IPS-11a (cell line): ENCODE measurements around the gene MAF.
A peak's percentile ranks its signal among the peaks of the same experiment; 100 is the strongest.

ENCODE experiments used
- H3K4me3 ChIP-seq: one replicate; pipeline ENCODE4 v1.5.1; 2013; ENCODE audit warnings: low read depth, low read length, control low read depth

MAF gene

DNA sequence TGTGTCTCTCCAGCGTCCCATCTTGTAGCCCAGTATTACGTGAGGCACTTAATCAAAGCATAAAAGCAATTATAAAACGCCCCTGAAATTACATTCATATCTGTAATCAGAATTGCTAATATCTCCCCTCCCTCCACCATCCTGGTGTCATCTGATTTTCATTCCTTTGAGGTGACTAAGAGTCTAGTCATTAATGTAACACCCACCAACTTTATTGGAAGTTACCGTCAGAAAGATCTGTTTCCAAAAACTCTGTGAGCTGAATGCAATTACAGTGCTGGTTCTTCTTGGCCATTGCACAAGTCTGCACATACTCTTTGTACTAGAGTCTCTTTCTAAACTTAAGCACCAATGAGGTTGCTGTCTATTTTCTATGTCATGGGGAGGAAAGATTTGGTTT is 12.5 kb upstream of the MAF start:
- no peak overlapping the region for H3K4me3 ChIP-seq

DNA sequence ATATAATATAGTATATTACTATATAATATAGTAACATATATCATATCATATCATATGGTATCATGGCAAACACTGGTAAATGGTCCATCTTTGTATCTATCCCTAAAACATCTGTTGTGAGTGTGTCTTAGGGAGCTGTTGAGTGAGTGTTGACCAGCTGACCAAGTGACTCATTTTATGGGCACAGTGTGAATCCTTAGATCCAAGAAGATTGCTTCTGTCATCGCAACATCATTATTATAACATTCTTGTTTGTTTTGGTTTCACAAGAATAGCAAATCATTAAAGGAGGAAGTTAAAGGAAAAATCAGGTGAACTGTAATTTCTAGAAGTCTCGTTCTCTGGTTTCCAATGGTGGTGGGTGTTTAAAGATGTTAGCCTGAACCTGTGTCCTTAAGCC is 11.7 kb upstream of the MAF start:
- H3K4me3 ChIP-seq, result no peak overlapping the region

DNA sequence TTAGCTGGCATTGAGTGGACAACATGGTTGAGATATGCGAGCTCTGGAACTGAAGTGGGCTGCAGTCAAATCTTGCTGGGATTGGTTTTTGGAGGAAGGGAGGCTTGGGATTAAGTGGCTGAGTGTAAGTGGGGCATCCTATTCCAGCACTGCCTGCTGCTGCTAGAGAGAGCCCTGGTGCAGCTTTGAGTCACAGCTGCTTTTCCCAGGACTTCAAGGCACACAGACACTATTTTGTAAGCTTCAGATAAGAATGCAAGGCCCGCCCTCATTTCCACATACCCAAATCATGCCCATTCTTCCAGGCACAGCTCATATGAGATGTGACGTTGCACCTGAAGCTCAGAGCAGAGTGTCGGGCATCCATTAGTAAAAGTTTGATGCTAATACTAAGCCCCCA is 10.2 kb upstream of the MAF start:
- no peak overlapping the region for H3K4me3 ChIP-seq

DNA sequence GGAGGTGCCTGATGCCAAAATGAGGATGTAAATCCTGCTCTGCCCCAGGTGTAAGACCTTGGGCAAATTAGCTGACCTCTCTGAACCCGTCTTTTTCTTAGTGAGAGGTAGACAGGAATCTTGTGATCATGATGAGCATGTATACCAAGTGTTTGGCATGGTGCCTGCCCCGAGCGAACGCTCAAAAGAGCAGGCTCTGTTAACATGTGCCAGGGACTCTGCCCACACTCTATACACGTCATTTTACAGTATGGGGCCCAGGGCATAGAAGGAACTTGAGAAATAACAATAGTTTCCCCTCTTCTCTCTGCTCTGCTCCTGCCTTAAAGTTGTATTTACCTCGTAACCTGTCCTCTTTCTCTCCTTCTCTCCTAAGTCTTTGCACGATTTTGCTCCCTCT is 9.3 kb upstream of the MAF start:
- no peak overlapping the region for H3K4me3 ChIP-seq

DNA sequence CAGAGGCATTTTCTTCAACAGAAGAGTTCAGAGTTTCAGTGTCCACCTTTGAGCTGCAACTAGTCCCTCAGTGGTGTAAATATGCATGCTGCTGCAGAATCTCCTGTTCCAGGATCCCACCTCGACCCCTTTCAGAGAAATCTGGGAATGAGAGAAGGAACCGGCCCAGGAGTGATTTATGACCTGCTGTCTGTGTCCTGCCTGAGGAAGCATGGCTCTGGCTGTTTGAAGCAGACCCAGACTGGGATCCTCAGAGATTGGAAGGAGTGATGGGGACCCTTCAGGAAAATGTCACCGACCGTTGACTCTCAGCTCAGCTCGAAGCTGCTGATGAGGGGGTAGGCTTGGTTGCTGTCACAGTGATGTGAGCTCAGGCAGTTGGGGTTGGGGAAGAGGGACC is 8.4 kb upstream of the MAF start:
- no peak overlapping the region for H3K4me3 ChIP-seq

DNA sequence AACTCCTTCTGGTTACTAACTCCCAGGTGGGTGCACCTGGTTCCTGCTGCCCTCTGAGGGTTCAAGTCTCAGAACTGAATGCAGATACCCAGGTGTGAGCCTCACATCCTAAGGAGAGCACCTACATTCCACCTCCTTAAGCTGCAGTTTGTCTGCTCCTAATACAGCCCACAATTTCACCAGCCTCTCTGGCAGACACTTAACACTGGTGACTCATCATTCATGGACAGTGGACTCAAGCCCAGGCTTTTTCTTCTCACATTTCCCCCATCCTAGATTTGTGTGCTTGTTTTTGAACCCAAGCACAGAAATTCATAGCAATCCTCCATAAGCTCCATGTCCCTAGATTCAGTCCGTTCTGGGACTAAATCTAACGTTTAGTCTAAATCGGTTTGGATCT is 7.0 kb upstream of the MAF start:
- no peak overlapping the region for H3K4me3 ChIP-seq

DNA sequence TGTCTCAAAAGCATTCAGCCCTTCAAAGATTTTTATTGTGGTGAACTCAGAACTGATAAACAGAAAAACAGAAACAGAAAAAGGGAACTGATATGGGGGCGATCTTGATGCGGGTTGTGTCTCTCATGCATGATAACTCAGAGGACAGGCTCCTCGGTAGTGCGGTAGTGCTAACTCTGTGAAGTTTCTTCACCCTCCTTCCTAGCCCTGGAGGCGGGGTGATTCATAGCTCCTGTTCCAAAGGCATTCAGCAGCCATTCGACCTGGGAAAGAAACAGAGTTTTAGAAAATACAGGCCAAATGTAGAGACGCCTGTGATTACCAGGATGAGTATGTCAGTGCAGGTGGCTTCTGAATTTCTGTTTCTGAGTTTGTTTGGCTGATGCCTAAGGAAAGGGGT is 5.5 kb upstream of the MAF start:
- no peak overlapping the region for H3K4me3 ChIP-seq

DNA sequence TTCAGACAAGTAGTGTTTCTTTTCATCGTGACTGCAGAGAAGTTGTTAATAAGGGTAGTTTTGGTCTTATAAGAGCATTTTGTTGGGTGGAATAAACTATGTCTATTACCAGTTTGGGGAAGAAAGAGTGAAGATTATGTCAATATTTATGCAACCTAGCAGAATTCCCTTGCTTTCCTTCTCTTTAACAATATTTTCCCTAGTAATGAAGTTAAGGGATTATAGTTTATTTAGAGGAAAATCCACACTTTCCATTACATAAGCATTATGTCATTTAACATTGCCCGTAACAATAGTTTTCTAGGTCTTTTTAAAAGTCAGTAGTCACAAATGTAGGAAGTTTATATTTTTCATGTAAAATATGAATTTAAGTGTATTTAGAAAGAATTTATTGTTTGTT is 2.5 kb upstream of the MAF start:
- no peak overlapping the region for H3K4me3 ChIP-seq

DNA sequence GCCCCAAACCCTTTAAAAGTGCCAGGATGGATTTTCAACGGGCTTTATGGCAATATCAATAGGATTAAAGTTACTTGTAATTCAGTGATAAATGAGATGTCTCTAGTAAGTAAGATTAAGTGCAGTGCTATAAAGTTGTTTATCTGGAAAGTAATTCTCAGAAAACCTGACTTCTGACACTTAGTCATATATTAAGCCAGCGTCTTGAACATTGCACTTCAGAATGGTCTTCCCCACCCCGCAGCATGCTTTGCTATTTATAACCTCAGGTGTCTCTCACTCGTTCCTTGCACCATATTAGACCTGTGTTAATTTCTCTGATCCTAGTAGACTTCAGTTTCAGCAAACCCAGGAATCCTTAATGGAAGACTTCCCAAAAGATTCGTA is 2.1 kb upstream of the MAF start:
- H3K4me3 ChIP-seq, result no peak overlapping the region

DNA sequence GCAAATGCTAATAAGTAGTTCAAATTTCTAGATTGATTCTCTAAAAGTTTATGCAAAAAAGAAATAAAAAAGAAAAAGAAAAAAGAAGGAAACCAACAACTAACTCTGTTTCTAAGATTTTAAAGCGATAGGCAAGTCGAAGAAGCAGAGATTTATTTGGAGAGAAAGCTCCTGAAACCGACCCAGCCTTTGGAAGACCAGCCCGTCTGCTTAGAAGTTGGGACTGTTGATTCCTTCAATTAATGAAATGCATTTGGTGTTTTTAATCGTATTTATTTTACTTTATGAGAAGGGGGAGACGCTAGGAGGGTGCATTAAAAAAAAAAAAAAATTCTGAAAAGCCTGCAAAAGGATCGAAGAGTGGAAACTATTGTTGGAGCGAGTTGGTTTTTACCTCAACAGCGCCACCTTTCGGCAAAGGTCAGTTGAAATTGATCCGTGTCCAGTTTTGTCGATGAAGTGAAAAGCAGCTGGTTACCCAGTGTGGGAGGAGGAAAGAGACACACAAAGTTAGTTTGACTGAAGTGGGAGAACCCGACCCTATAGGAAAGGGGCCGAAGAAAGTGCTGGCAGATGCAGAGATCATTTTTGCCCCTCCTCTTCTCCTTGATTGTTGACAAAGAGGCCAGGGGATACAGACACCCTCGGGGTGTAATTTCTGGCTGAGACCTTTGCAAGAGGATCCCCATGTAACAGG is 1.5 kb upstream of the MAF start:
- H3K4me3 ChIP-seq, result peak overlapping the region; percentile 54

DNA sequence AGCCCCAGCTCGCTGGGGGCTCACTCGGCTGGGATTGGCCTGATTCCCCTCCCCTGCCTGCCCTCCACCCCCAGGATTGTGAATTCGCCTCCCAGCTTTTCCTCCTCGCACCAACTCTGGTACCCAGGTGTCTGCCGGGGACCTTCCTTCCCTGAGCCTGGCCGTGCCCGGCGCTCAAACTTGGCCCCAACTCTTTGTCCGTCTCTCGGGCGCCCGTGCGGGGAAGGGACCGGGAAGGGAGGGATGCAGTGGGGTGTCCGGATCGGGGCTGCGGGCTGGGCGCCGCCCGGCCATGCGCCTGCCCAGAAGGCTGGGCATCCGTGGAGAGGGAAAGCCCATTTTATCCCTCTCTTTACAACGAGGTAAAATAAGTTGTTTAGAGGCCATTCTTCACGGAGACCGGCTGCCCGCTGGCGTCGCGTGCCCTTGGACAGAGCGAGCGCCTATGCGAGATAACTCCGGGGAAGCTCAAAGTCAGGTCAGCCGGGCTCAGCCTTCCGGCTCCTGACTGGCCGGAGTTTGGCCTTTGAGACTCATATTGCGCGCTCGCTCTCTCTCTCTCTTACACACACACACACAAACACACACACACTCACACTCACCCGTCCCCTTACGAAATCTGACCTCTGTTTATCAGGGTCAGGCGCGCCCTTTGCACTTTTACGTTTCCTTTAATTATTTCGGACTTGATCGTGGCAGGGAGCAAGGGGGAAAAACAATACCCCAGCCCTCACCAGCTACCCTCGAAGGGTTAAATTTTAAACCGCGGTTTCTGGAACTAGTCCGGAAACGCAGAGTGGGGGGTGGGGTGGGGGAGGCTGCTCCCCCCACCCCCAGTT is 774 bp upstream of the MAF start:
- H3K4me3 ChIP-seq, result peak overlapping the region; percentile 54

DNA sequence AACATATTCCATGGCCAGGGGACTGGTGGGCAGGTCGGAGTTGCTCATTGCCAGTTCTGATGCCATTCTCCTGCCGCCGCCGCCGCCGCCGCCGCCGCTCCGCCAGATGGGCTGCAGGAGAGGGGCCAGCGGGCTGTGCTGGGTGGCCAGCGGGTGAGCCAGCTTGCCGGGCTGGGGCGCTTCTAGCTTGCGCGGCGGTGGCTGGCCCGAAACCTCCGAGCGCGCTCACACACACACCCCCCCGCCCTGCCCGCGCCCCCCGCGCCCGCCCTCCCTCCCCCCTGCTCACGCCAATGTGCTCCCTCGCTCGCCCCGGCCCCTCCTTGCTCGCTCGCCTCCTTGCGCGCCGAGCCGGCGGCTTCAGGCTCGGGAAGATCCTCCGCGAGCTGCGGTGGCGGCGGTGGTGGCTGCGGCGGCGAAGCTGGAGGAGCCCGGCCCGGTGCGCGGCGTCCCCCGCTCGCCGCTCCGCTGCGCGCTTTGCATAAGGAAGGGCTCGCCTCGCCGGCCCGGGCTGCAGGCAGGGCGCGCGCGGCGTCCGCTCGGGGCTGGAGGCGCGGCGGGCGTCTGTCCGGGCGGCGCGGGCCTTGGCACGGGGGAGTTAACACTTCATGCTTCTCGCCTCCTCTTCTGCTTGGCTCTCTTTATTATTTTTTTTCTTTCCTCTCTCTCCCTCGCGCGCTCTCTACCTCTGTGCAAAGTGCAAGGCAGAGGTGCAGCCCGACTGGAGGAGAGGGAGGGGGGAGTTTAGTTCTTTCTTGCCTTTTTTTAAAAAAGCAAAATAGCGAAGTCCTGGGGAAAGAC is 500 bp downstream of the MAF start:
- H3K4me3 ChIP-seq, result peak overlapping the region; percentile 54

DNA sequence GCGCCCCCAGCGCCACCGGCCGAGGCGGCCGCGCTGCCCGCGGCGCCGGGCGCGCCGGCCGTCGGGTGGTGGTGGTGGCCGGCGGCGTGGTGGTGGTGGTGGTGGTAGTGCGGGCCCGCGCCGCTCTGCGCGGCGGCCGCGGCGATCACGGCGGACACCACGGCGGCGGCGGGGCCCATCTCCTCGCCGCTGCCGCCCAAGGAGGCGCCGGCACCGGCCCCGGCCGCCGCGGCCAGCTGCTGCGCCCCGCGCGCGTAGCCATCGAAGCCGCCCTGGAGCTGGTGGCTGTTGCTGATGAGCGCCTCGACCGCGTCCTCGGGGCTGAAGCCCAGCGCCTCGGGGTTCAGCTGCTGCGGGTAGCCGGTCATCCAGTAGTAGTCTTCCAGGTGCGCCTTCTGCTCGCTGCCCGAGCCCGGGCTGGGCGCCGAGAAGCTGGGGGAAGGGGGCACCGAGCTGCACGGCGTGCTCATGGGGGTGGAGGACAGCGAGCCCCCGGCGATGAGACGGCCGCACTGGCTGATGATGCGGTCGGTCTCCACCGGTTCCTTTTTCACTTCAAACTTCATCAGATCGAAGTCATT is 1.2 kb downstream of the MAF start:
- H3K4me3 ChIP-seq, result peak overlapping the region; percentile 45

DNA sequence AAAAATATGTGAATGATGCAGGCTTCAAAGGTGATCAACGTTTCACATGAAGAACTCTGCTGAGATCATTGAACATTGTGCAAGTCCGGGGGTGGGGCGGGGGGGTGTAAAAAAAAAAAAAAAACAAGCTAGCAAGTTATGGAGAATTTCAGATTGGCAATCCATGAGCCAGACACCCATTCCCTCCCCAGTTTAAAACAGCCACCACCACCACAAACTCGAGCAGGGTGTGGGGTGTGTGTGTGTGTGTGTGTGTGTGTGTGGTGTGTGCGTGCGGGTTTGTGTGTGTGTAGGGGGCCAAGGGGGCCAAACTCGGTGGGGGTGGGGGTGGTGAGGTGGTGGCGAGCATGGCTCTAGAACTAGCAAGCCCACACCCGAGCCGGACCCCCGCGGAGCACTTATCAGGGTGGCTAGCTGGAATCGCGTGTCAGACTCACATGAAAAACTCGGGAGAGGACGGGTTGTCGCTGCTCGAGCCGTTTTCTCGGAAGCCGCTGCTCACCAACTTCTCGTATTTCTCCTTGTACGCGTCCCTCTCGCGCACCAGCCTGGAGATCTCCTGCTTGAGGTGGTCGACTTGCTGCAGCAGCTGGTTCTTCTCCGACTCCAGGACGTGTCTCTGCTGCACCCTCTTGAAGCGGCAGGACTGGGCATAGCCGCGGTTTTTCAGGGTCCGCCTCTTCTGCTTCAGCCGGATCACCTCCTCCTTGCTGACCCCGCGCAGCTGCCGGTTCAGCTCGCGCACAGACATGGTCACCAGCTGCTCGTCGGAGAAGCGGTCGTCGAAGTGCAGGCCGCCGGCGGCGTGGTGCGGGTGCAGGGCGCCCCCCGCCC is 2.0 kb downstream of the MAF start:
- peak overlapping the region; percentile 61 for H3K4me3 ChIP-seq

DNA sequence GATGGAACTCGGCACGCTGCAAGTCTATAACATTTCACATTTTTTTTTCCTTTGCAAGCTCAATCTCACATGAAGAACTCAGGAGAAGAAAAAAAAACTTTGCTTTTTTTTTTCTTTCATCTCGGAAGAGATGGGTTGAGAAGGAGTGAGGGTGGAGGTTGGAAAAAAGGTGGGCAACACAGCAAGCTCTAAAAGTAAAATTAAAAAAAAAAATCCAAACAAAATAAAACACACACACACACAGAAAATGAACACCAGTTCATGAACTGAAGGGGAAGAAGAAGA is 2.5 kb downstream of the MAF start:
- peak overlapping the region; percentile 17 for H3K4me3 ChIP-seq

DNA sequence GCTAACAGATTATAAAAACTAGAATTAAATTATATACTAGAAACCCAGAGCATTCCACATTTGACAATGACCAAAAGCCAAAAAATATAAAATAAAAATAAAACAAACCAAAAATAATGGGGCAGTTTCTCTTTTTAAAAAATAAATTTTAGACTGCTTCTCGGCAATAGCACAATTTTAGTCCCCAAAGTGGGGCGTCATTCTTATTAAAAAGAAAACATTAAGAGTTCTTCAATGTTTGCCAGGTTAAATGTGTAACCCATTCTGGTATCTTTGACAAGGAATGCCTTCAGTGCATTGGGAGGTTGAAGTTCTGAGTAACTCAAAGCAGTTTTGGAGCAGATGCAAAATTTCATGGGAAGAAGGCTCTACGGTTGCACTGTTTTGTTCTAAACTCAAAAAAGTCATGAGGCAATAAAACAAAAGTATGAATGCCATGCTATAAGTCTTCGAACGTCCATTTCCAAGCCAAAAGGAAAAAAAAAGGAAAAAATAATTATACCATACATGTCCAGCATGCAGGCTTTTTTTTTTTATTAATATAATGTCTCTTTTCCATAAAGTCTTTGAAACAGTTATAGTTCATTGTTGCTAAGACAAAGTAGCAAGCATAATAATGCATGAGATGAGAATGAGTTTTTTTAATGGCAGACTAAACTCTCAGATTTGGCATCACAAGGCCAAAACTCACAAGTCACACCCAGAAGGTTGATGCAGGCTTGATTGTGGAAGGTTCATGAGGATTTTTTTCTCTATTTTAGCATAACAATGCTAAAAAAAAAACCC is 3.1 kb downstream of the MAF start:
- peak overlapping the region; percentile 17 for H3K4me3 ChIP-seq

DNA sequence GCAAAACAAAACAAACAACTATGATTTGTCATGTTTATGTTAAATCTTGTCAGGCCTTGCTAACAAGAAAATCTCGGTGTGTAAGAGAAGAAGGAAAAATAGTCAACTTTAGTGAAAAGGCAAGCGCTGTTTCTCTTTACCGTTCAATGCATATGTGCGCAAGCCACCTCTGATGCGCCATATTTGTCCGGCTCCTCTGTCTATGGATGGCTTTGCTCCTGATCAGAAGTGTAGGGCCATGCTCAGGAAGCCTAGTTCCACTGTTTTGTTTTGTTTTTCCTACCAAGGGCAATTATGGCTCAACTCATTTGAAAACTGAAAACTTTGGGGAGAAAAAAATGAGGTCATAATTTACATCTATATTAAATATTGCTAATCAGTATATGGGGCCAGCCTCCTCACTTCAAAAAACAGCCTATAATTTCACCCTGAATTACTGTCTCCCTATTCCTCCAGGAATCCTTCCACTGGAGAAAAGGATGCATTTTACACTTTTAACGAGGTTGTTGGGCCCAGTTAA is 4.5 kb downstream of the MAF start:
- no peak overlapping the region for H3K4me3 ChIP-seq

DNA sequence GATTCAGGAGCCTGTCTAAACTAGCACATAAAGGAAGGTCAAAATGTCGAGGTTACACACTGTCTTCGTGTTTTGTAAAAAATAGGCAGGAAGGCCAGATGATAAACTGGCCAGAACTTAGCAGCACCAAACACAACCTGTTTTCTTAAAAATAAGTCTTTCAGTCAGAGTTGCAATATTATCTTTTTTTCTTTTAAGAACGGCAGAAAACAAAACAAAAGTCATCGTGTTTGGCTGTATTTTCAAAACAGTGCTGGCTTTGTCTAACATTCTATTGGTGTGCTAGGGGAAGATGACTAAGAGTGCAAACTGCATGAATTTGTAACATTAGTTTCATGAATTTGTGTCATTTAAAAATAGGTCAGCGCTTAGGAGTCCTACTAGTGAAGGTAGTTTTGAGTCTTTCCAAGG is 5.3 kb downstream of the MAF start:
- no peak overlapping the region for H3K4me3 ChIP-seq

DNA sequence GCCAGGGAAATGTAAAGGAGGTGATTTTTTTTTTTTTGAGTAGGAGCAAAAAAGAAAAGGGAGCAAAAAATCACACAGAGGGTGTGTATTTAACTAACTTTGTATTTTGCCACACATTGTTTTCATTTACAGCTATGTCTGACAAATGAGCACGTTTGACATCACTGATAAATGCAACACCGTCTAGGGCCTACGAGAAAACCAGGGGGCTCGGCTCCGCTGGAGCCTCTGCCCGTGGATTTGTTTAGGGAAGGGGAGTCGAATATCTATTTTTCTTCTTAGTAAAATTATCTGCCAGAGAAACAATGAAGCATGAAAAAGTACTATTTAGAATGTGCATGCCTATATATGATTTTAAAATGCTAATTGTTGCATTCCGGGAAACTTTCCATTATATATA is 6.8 kb downstream of the MAF start:
- no peak overlapping the region for H3K4me3 ChIP-seq

DNA sequence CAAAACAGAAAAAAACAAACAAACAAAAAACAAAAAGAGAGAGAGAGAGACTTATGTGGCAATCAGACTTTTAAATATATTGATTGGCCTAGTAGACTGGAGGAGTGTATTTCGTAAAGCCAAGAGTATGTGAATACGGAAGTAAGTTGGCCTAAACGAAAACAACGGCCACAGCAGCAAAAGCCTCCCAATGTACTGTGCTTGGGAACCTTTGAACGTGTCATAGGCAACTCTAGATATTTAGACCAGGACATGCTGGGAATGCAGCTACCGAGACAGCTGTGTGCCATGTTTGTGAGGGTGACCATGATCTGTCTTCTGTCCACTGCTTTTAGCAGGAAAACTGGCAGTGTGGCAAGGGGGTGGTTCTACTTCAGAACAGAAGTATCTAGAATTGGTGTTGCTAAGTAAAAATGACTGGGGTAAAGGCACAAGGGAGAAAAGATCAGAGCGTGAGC is 7.4 kb downstream of the MAF start:
- H3K4me3 ChIP-seq, result no peak overlapping the region
